Loucy (cell line): ENCODE data around the gene IBA57.

Experiments used
- CTCF ChIP-seq: fragments of 200-600 bp; sonication (generic); conservative IDR thresholded peaks from 2 replicates; pipeline ENCODE4 v1.5.1; 2014; ENCODE audit warnings: mild to moderate bottlenecking, antibody characterized with exemption, low read length
- EZH2phosphoT487 ChIP-seq: fragments of 200-600 bp; IDR thresholded peaks from 2 replicates; pipeline ENCODE4 v1.6.1; 2018; ENCODE audit warnings: antibody characterized with exemption, mild to moderate bottlenecking, moderate library complexity, borderline replicate concordance

DNA sequence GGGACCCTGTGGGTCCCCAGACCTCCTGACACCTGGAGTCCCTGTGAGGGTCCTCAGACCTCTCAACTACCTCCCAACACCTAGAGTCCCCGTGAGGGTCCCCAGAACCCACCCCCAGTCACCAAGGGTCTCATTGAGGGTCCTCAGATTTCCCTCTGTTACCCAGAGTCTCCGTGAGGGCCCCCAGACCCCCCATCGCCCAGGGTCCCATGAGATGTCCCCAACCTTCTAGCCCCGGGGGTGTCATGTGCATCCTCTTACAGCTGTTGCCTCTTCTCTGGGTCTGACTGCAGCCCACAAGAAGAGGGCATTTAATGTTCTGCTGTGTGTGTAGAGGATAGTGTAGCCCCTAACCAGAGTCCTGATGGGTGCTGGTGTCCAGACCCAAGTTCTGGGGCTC, 17.8 kb upstream of the IBA57 start:
- no peak for TF ChIP-seq CTCF
- TF ChIP-seq EZH2phosphoT487 = no peak
